Sigmoid colon (tissue), 4 donors: ENCODE measurements around the gene HSPA1B.

Experiments used
- CTCF ChIP-seq, 4 experiments: fragments of 450-650 bp in 3 of 4; fragments of 200-600 bp in 1 of 4; IDR thresholded peaks; one replicate each; pipeline ENCODE4 v1.5.1; 2016 to 2019; ENCODE audit warnings: antibody characterized with exemption in 4 of 4, mild to moderate bottlenecking in 3 of 4, moderate library complexity in 2 of 4
- EP300 ChIP-seq, 4 donors: sonication (generic); formaldehyde crosslinking; IDR thresholded peaks; one replicate each; pipeline ENCODE4 v1.6.1; 2017; ENCODE audit warnings: antibody characterized with exemption in 4 of 4
- POLR2A ChIP-seq, 2 donors: fragments of 450-650 bp; IDR thresholded peaks; one replicate each; pipeline ENCODE4 v1.6.1; 2016; ENCODE audit warnings: antibody characterized with exemption in 2 of 2, mild to moderate bottlenecking in 2 of 2, moderate library complexity in 2 of 2
- POLR2AphosphoS5 ChIP-seq, 4 donors: sonication (generic); formaldehyde crosslinking; IDR thresholded peaks; one replicate each; pipeline ENCODE4 v1.6.1; 2017; ENCODE audit warnings: antibody characterized with exemption in 4 of 4

GRCh38 chr6:31805939-31806469 lies 21.5 kb upstream of the HSPA1B start:
- TF ChIP-seq CTCF (IDR thresholded peaks at IDR 0.05) (no peak), POLR2AphosphoS5 (IDR thresholded peaks at IDR 0.05) (no peak), EP300 (IDR thresholded peaks at IDR 0.05) (no peak), POLR2A (IDR thresholded peaks at IDR 0.05) (no peak)
